ENCODE data around the gene MRGPRX3. TPM values are rescaled to one million over a fixed set of nuclear protein-coding genes. Genes with fewer than 3 reads are reported as not detected.
A peak's percentile ranks its signal among the peaks of the same experiment; 100 is the strongest.

MRGPRX3 gene
- total RNA-seq, 2 experiments from 2014 or later = not detected

GRCh38 chr11:18091731-18092130 lies 40.6 kb upstream of the MRGPRX3 start:
- intact Hi-C loops (cut with DNase I, micrococcal nuclease) = loop anchor here in 1 of 2 experiments (2.0 kb wide), 1 partner anchor 19 kb away; no protein-coding TSS in a partner anchor

DNA sequence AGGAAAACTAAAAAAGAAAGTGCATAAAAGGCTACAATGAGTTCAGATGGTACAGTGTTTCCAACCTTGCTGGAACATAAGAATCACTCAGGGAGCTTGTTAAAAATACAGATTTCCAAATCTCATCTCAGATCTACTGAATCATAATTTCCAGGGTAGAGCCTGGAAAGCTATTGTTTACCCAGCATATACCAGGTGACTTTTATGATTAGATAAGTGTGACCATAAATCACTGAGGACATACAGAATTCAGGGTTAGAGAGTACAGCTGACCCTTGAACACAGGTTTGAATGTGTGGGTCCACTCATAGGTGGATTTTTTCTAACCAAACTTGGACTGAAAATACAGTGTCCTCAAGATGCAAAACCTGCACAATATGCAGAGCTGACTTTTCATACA lies 38.4 kb upstream of the MRGPRX3 start:
- Mint-ChIP-seq H3K27ac (no peak overlapping the region), H3K4me3 (no peak overlapping the region), H3K9me3 (no peaks in the 10 kb centered on the region), H3K4me1 (ENCODE audit: low read depth) (no peaks in the 10 kb centered on the region), H3K27me3 (no peaks in the 10 kb centered on the region), H3K36me3 (ENCODE audit: low read depth) (peaks cover 79% of the 10 kb centered on the region)
- ATAC-seq (ENCODE audit: poor library complexity) (no peak), DNase-seq (no peak)
- Histone ChIP-seq H3K27me3 (ENCODE audit: control insufficient read depth in 1 of 2, insufficient read depth in 2 of 2, low read length in 2 of 2) (no peaks in the 10 kb centered on the region), H3K36me3 (ENCODE audit: insufficient read depth, low read length) (peaks cover 67% of the 10 kb centered on the region), H3K4me1 (ENCODE audit: insufficient read depth, low read length) (no peaks in the 10 kb centered on the region), H3K9me3 (ENCODE audit: control insufficient read depth in 1 of 2, insufficient read depth in 1 of 2, low read length in 2 of 2) (no peaks in the 10 kb centered on the region), H3K4me3 (ENCODE audit: low read length) (no peak overlapping the region), H3K27ac (ENCODE audit: low read depth in 1 of 2, low read length in 2 of 2) (no peak overlapping the region)
- TF ChIP-seq, protein P1, sequence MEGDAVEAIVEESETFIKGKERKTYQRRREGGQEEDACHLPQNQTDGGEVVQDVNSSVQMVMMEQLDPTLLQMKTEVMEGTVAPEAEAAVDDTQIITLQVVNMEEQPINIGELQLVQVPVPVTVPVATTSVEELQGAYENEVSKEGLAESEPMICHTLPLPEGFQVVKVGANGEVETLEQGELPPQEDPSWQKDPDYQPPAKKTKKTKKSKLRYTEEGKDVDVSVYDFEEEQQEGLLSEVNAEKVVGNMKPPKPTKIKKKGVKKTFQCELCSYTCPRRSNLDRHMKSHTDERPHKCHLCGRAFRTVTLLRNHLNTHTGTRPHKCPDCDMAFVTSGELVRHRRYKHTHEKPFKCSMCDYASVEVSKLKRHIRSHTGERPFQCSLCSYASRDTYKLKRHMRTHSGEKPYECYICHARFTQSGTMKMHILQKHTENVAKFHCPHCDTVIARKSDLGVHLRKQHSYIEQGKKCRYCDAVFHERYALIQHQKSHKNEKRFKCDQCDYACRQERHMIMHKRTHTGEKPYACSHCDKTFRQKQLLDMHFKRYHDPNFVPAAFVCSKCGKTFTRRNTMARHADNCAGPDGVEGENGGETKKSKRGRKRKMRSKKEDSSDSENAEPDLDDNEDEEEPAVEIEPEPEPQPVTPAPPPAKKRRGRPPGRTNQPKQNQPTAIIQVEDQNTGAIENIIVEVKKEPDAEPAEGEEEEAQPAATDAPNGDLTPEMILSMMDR (IDR thresholded peaks at IDR 0.05) = no peak
- POLR2A ChIA-PET = no interaction called here
- CTCF ChIA-PET = interaction anchor here (1.1 kb wide), 1 partner anchor 12 kb away, joined by 4 read pairs; no protein-coding TSS in a partner anchor
- intact Hi-C loops (cut with DNase I, micrococcal nuclease) = loop anchor here in 1 of 2 experiments (2.0 kb wide), 1 partner anchor 21 kb away; no protein-coding TSS in a partner anchor

More at GRCh38 chr11:18091731-18092130, 40.6 kb upstream of the MRGPRX3 start:
- ChIA-PET POLR2A (no interaction called here), CTCF (interaction anchor here (0.6 kb wide), 1 partner anchor 23 kb away, joined by 4 read pairs; no protein-coding TSS in a partner anchor)
- H3K9me3 ChIP-seq (ENCODE audit: control insufficient read depth in 1 of 2, insufficient read depth in 1 of 2, low read length in 2 of 2) = no peaks in the 10 kb centered on the region
- Mint-ChIP-seq H3K4me3 (no peak overlapping the region), H3K4me1 (ENCODE audit: low read depth) (no peaks in the 10 kb centered on the region), H3K36me3 (ENCODE audit: low read depth) (peaks cover 87% of the 10 kb centered on the region), H3K27ac (no peak overlapping the region), H3K27me3 (no peaks in the 10 kb centered on the region), H3K9me3 (no peaks in the 10 kb centered on the region)
- ATAC-seq (ENCODE audit: poor library complexity) = no peak
- H3K4me3 ChIP-seq (ENCODE audit: low read length) = no peak overlapping the region
- no peak for DNase-seq
- H3K36me3 ChIP-seq (ENCODE audit: insufficient read depth, low read length) = peaks cover 89% of the 10 kb centered on the region
- no peak overlapping the region for H3K27ac ChIP-seq (ENCODE audit: low read depth in 1 of 2, low read length in 2 of 2)
- TF ChIP-seq, protein P1 (IDR thresholded peaks at IDR 0.05) = no peak
- no peaks in the 10 kb centered on the region for H3K4me1 ChIP-seq (ENCODE audit: insufficient read depth, low read length)
- no peaks in the 10 kb centered on the region for H3K27me3 ChIP-seq (ENCODE audit: control insufficient read depth in 1 of 2, insufficient read depth in 2 of 2, low read length in 2 of 2)

- POLR2A ChIA-PET = no interaction called here
- TF ChIP-seq, protein P1 (IDR thresholded peaks at IDR 0.05) = no peak
- no peak overlapping the region for H3K27ac ChIP-seq (ENCODE audit: low read depth in 1 of 2, low read length in 2 of 2)
- Mint-ChIP-seq H3K36me3 (ENCODE audit: low read depth) (peaks cover 64% of the 10 kb centered on the region), H3K27me3 (no peaks in the 10 kb centered on the region), H3K4me3 (no peak overlapping the region), H3K27ac (no peak overlapping the region), H3K9me3 (no peaks in the 10 kb centered on the region), H3K4me1 (ENCODE audit: low read depth) (peaks cover 54% of the 10 kb centered on the region)
- ATAC-seq (ENCODE audit: poor library complexity) = no peak
- peaks cover 12% of the 10 kb centered on the region for H3K4me1 ChIP-seq (ENCODE audit: insufficient read depth, low read length)
- intact Hi-C loops (cut with DNase I, micrococcal nuclease) = loop anchor here in 1 of 2 experiments (5.0 to 10.0 kb wide), 2 partner anchors 426 to 896 kb away; partner anchors contain the start of genes PIK3C2A and TSG101
- H3K9me3 ChIP-seq (ENCODE audit: control insufficient read depth in 1 of 2, insufficient read depth in 1 of 2, low read length in 2 of 2) = no peaks in the 10 kb centered on the region
- DNase-seq = peak in 2 of 14 experiments; percentile 10 to 46
- CTCF ChIA-PET = interaction anchor here (1.5 kb wide), 1 partner anchor 14 kb away, joined by 4 read pairs; no protein-coding TSS in a partner anchor
- H3K4me3 ChIP-seq (ENCODE audit: low read length) = no peak overlapping the region
- H3K36me3 ChIP-seq (ENCODE audit: insufficient read depth, low read length) = peaks cover 20% of the 10 kb centered on the region
- no peaks in the 10 kb centered on the region for H3K27me3 ChIP-seq (ENCODE audit: control insufficient read depth in 1 of 2, insufficient read depth in 2 of 2, low read length in 2 of 2)
Measured at GRCh38 chr11:18100926-18101656, 31.3 kb upstream of the MRGPRX3 start.

Data from CD4-positive, alpha-beta T cell (primary cell).